IMR-90 (cell line): ENCODE data around the gene KDM3A. TPM values are rescaled to one million over a fixed set of nuclear protein-coding genes. Genes with fewer than 3 reads are reported as not detected.

Experiments
- ATAC-seq: fragments of 200-7000 bp; cut with Tn5 transposase; 2 replicates; pipeline ENCODE4 v1.9.1; 2020; ENCODE audit warnings: low read depth, mild to moderate bottlenecking, moderate library complexity
- BruUV-seq: library from RNA; stranded (reverse); fragments of 400-500 nt; replicated peaks from 2 replicates; lab custom pipeline; 2021; lab: Mats Ljungman, UMichigan
- CTCF ChIA-PET: fragments of 300-600 bp; formaldehyde crosslinking; extraction: SDS; loops from one replicate; lab custom pipeline; 2021; ENCODE audit warnings: antibody characterized with exemption; lab: Yijun Ruan, JAX
- POLR2A ChIA-PET: fragments of 300-600 bp; sonication (Branson Sonifier 250); formaldehyde crosslinking; loops from one replicate; lab custom pipeline; 2022; ENCODE audit warnings: antibody characterized with exemption; ENCODE audit not compliant: unreplicated experiment; lab: Charles Lee
- DNase-seq: peaks from one replicate; pipeline ENCODE4 v3.0.0; 2013
- H2AFZ ChIP-seq: replicated peaks from 2 replicates; pipeline ENCODE3; 2013; ENCODE audit warnings: low read length, mild to moderate bottlenecking; ENCODE audit not compliant: poor library complexity
- H2AK5ac ChIP-seq: 2 replicates; pipeline ENCODE4 v1.6.1; 2013; ENCODE audit warnings: low read depth, low read length, inconsistent platforms
- H2AK9ac ChIP-seq: replicated peaks from 2 replicates; pipeline ENCODE3; 2013; ENCODE audit warnings: mild to moderate bottlenecking, low read depth, low read length, moderate library complexity; ENCODE audit not compliant: poor library complexity
- H2BK120ac ChIP-seq: 2 replicates; pipeline ENCODE4 v1.6.1; 2013; ENCODE audit warnings: low read depth, low read length, inconsistent platforms
- H2BK15ac ChIP-seq: 3 replicates; pipeline ENCODE4 v1.6.1; 2013; ENCODE audit warnings: low read depth, low read length, inconsistent platforms
- H2BK20ac ChIP-seq: 2 replicates; pipeline ENCODE4 v1.6.1; 2013; ENCODE audit warnings: low read depth, mild to moderate bottlenecking, inconsistent platforms, low read length, moderate library complexity
- H2BK5ac ChIP-seq: 2 replicates; pipeline ENCODE4 v1.6.1; 2013; ENCODE audit warnings: mild to moderate bottlenecking, low read depth, low read length, inconsistent platforms; ENCODE audit not compliant: poor library complexity, severe bottlenecking
- H3K14ac ChIP-seq: replicated peaks from 2 replicates; pipeline ENCODE4 v1.6.1; 2013; ENCODE audit warnings: low read depth, low read length, inconsistent platforms
- H3K18ac ChIP-seq: 2 replicates; pipeline ENCODE4 v1.6.1; 2013; ENCODE audit warnings: low read depth, low read length, control low read depth
- H3K23ac ChIP-seq: 2 replicates; pipeline ENCODE4 v1.6.1; 2013; ENCODE audit warnings: low read depth, low read length, inconsistent platforms
- H3K27ac ChIP-seq: 2 replicates; pipeline ENCODE4 v1.5.1; 2013; ENCODE audit warnings: mild to moderate bottlenecking, control low read depth, low read length; ENCODE audit not compliant: insufficient read depth
- H3K27me3 ChIP-seq: 2 replicates; pipeline ENCODE4 v1.6.1; 2013; ENCODE audit warnings: low read length; ENCODE audit not compliant: control insufficient read depth, insufficient read depth
- H3K36me3 ChIP-seq: 2 replicates; pipeline ENCODE4 v1.6.1; 2013; ENCODE audit warnings: low read length, mixed read lengths; ENCODE audit not compliant: control insufficient read depth, insufficient read depth
- H3K4ac ChIP-seq: 2 replicates; pipeline ENCODE4 v1.6.1; 2013; ENCODE audit warnings: low read depth, low read length, inconsistent platforms
- H3K4me1 ChIP-seq: 2 replicates; pipeline ENCODE4 v1.6.1; 2013; ENCODE audit warnings: low read length, mixed read lengths; ENCODE audit not compliant: control insufficient read depth, insufficient read depth
- H3K4me2 ChIP-seq: 2 replicates; pipeline ENCODE4 v1.6.1; 2013; ENCODE audit warnings: low read depth, mild to moderate bottlenecking, control low read depth, low read length, moderate library complexity
- H3K4me3 ChIP-seq: 2 replicates; pipeline ENCODE4 v1.5.1; 2013; ENCODE audit warnings: low read depth, mild to moderate bottlenecking, control low read depth, low read length, moderate library complexity; ENCODE audit not compliant: insufficient read depth
- H3K56ac ChIP-seq: 2 replicates; pipeline ENCODE4 v1.6.1; 2013; ENCODE audit warnings: low read length, inconsistent platforms; ENCODE audit not compliant: insufficient read depth; ENCODE audit errors: extremely low read depth
- H3K79me1 ChIP-seq, 2 experiments: 2 replicates each; pipeline ENCODE4 v1.6.1; 2013; ENCODE audit warnings: low read length in 2 of 2, inconsistent platforms in 1 of 2, low read depth in 1 of 2
- H3K9ac ChIP-seq: 2 replicates; pipeline ENCODE4 v1.6.1; 2013; ENCODE audit warnings: low read depth, low read length, control low read depth
- H3K9me1 ChIP-seq: 2 replicates; pipeline ENCODE4 v1.6.1; 2013; ENCODE audit warnings: low read length, inconsistent platforms; ENCODE audit not compliant: insufficient read depth
- H3K9me3 ChIP-seq: 2 replicates; pipeline ENCODE4 v1.6.1; 2013; ENCODE audit warnings: low read length; ENCODE audit not compliant: control insufficient read depth, insufficient read depth
- H4K20me1 ChIP-seq: 2 replicates; pipeline ENCODE4 v1.6.1; 2013; ENCODE audit warnings: low read length, inconsistent platforms; ENCODE audit not compliant: insufficient read depth
- H4K5ac ChIP-seq: 2 replicates; pipeline ENCODE4 v1.6.1; 2013; ENCODE audit warnings: mild to moderate bottlenecking, low read depth, low read length, control low read depth
- H4K8ac ChIP-seq, 2 experiments: 2 replicates each; pipeline ENCODE4 v1.6.1; 2013; ENCODE audit warnings: low read depth in 2 of 2, low read length in 2 of 2, control low read depth in 1 of 2, inconsistent platforms in 1 of 2
- H4K91ac ChIP-seq: 2 replicates; pipeline ENCODE4 v1.6.1; 2013; ENCODE audit warnings: low read depth, low read length, inconsistent platforms; ENCODE audit not compliant: insufficient read depth
- BHLHE40 ChIP-seq: fragments of 150-350 bp; IDR thresholded peaks from 2 replicates; pipeline ENCODE4 v1.6.1; 2016; ENCODE audit warnings: mild to moderate bottlenecking, low read depth, low read length
- CTCF ChIP-seq: conservative IDR thresholded peaks from 2 replicates; pipeline ENCODE4 v1.5.1; 2012; ENCODE audit warnings: mild to moderate bottlenecking, low read depth, low read length, improper control_type of control experiment
- ELK1 ChIP-seq: fragments of 150-350 bp; IDR thresholded peaks from 2 replicates; pipeline ENCODE4 v1.6.1; 2016; ENCODE audit warnings: low read depth, mild to moderate bottlenecking, low read length, moderate library complexity, borderline replicate concordance
- MAZ ChIP-seq: IDR thresholded peaks from 2 replicates; pipeline ENCODE4 v1.6.1; 2012; ENCODE audit warnings: low read depth, mild to moderate bottlenecking, low read length, improper control_type of control experiment, moderate library complexity, borderline replicate concordance
- NFE2L2 ChIP-seq: fragments of 150-350 bp; IDR thresholded peaks from 2 replicates; pipeline ENCODE4 v1.6.1; 2016; ENCODE audit warnings: low read depth, mild to moderate bottlenecking, low read length
- RCOR1 ChIP-seq: IDR thresholded peaks from 2 replicates; pipeline ENCODE4 v1.6.1; 2012; ENCODE audit warnings: mild to moderate bottlenecking, low read length, improper control_type of control experiment; ENCODE audit not compliant: insufficient replicate concordance
- RFX5 ChIP-seq: IDR thresholded peaks from 2 replicates; pipeline ENCODE4 v1.8.0; 2012; ENCODE audit warnings: low read depth, mild to moderate bottlenecking, low read length, moderate library complexity
- WGBS, 2 experiments: methylation state at CpG; one replicate each; pipeline versions ENCODE4 v1.1.5 to v1.1.7; 2013; ENCODE audit warnings: missing lambda C conversion rate in 2 of 2; ENCODE audit not compliant: insufficient read length in 1 of 2; ENCODE audit errors: extremely low coverage in 2 of 2; 5-methylcytosine and 5-hydroxymethylcytosine counted together
- dilution Hi-C: fragments of 300-500 bp; cut with HindIII; formaldehyde crosslinking; loops from one replicate; pipeline ENCODE4 v1.14.3; 2018; ENCODE audit warnings: low sequenced_read_pairs; ENCODE audit not compliant: unreplicated experiment
- in situ Hi-C: fragments of 300-500 bp; cut with MboI; formaldehyde crosslinking; loops from 3 replicates; pipeline ENCODE4 v1.14.3; 2019; ENCODE audit warnings: low sequenced_read_pairs, inconsistent platforms, mixed read lengths
- intact Hi-C: fragments of 100-400 bp; cut with micrococcal nuclease; formaldehyde crosslinking; loops from 2 replicates; pipeline ENCODE4 v1.10.0; 2022
- polyA plus RNA-seq, 3 experiments: library from polyadenylated mRNA; depleted of rRNA; stranded (reverse); fragments of >200 nt; gene quantifications; 2 replicates each; pipeline ENCODE4 v1.2.3, GENCODE V29; 2012; ENCODE audit warnings: low replicate concordance in 1 of 3
- total RNA-seq: library from RNA; depleted of rRNA; stranded (reverse); fragments of >200 nt; gene quantifications from 2 replicates; pipeline ENCODE4 v1.2.3, GENCODE V29; 2012

The KDM3A gene
- total and polyA plus RNA-seq, 2 of the 4 experiments (the other 2 are of a cell fraction): 24.8 to 33.3 TPM

- TF ChIP-seq ELK1: no peak
- no peak for TF ChIP-seq MAZ
- TF ChIP-seq RCOR1: no peak
- TF ChIP-seq CTCF: no peak
- no peak for TF ChIP-seq BHLHE40
- TF ChIP-seq RFX5: no peak
- TF ChIP-seq NFE2L2: no peak
- Histone ChIP-seq H3K27me3 (peaks cover 8% of the 10 kb centered on the region), H3K9me3 (no peaks in the 10 kb centered on the region), H2BK5ac (no peak overlapping the region), H4K20me1 (no peaks in the 10 kb centered on the region), H4K91ac (no peak overlapping the region), H3K9me1 (no peaks in the 10 kb centered on the region), H2AFZ (no peak overlapping the region), H2AK9ac (no peak overlapping the region), H4K8ac (no peak overlapping the region), H2BK120ac (no peak overlapping the region), H3K27ac (no peak overlapping the region), H3K14ac (no peak overlapping the region), H3K4me2 (no peak overlapping the region), H3K18ac (no peak overlapping the region), H3K36me3 (no peaks in the 10 kb centered on the region), H3K79me1 (no peaks in the 10 kb centered on the region), H3K4ac (no peak overlapping the region), H3K23ac (no peak overlapping the region), H4K5ac (no peak overlapping the region), H3K9ac (no peak overlapping the region), H2BK15ac (no peak overlapping the region), H2BK20ac (no peak overlapping the region), H2AK5ac (no peak overlapping the region), H3K4me1 (no peaks in the 10 kb centered on the region), H3K4me3 (no peak overlapping the region), H3K56ac (no peak overlapping the region)
- BruUV-seq: no TSS peak
- intact Hi-C loops (no loop called here), in situ Hi-C loops (no loop called here), dilution Hi-C loops (no loop called here)
- ChIA-PET POLR2A (no interaction called here), CTCF (interaction anchor here (1.2 kb wide), 1 partner anchor 10 kb away, joined by 3 read pairs; no protein-coding TSS in a partner anchor)
- no CpG with 5 or more reads among the region's 1 CpG for WGBS, 2 experiments
- no peak for ATAC-seq
- DNase-seq: peak; percentile 2
These were observed 40.9 kb upstream of the KDM3A start for GRCh38 chr2:86400321-86400720.
